Hepatocyte (in vitro differentiated cells): ENCODE results near the gene STK24.

Source experiments
- EZH2 ChIP-seq: fragments of 200-600 bp; sonication (generic); IDR thresholded peaks from 2 replicates; pipeline ENCODE4 v1.6.1; 2016; ENCODE audit warnings: antibody characterized with exemption, mild to moderate bottlenecking, borderline replicate concordance
- EZH2phosphoT487 ChIP-seq: fragments of 200-600 bp; sonication (generic); IDR thresholded peaks from one replicate; pipeline ENCODE4 v1.6.1; 2018; ENCODE audit warnings: antibody characterized with exemption, mild to moderate bottlenecking, low read depth, moderate library complexity; ENCODE audit not compliant: unreplicated experiment, severe bottlenecking
- TF ChIP-seq, protein P1 (sequence below): fragments of 200-600 bp; sonication (generic); IDR thresholded peaks from 2 replicates; pipeline ENCODE4 v1.5.1; 2016; ENCODE audit warnings: antibody characterized with exemption, mild to moderate bottlenecking; ENCODE audit not compliant: poor library complexity

DNA sequence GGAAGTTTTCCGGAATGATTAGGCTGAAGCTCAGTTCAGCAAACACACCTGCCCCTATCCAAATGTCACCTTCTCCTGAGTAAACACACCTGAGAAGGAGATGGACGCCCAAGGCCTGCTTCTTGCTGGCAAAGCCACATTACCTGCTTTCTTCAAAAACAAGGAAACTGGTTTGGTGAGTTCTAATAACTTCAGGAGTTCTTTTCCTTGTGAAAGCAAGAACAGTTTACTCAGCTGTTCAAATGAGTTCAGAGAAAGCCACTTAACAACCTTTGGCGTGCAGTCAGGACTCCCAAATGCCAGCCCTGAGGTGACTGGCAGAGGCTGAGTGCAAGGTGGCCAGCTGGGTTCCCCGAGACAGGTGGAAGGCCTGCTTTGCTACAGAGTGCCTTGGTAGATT, 160.5 kb downstream of the STK24 start:
- TF ChIP-seq, protein P1, sequence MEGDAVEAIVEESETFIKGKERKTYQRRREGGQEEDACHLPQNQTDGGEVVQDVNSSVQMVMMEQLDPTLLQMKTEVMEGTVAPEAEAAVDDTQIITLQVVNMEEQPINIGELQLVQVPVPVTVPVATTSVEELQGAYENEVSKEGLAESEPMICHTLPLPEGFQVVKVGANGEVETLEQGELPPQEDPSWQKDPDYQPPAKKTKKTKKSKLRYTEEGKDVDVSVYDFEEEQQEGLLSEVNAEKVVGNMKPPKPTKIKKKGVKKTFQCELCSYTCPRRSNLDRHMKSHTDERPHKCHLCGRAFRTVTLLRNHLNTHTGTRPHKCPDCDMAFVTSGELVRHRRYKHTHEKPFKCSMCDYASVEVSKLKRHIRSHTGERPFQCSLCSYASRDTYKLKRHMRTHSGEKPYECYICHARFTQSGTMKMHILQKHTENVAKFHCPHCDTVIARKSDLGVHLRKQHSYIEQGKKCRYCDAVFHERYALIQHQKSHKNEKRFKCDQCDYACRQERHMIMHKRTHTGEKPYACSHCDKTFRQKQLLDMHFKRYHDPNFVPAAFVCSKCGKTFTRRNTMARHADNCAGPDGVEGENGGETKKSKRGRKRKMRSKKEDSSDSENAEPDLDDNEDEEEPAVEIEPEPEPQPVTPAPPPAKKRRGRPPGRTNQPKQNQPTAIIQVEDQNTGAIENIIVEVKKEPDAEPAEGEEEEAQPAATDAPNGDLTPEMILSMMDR, result no peak
- TF ChIP-seq EZH2, result no peak
- TF ChIP-seq EZH2phosphoT487, result peak; percentile 99
